ENCODE results near the gene OSBP.

Gene OSBP

DNA sequence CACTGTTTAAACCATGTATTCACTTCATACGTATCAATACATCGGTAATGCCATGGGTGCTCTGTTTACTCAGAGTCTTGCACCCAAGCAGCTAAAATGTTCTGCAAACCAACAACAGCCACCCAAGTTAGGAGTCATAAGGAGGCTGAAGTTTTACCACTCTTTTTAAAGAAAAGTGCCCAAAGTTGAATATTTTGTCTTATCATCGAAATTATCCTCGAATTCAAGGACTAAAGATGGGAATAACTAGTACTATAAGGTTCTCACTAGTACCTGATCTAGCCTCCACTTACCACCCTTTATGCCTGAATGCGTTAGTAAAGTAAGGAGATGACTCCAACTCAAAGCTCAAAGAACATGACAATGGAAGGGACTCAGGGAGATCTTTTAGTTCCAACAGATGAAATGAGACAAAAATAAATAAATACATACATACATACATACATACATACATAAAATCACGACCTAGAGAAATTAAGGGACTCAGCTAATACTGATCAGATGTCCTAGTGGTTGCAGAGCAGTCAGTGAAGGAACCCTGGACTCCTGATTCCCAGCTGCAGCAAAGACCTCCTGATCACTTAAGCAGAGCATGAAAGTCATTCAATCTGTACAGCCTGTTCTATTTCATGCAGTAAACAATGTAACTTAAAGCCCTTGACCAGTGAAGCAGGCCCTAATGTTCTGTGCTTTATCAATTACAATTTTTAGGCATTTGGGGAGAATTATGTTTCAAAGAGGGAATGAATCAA is 7.7 kb downstream of the OSBP start:
- DNase-seq (ENCODE audit: low read depth), result no peak

DNA sequence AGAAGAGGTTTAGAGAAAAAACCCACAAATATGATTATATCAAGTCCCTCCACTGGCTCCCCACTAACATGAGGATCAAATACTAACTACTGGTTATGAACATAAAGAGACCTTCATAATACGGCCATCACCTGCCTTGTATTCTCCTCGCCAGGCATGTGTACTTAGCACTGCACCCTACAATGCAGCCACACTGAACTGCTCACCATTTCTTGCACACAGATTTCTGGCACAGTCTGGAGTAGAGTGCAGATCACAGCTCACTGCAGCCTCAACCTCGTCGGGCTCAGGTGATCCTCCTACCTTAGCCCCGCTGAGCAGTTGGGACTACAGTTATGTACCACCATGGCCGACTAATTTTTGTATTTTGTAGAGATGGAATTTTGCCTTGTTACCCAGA is 13.1 kb downstream of the OSBP start:
- no peak for DNase-seq (ENCODE audit: low read depth)

DNA sequence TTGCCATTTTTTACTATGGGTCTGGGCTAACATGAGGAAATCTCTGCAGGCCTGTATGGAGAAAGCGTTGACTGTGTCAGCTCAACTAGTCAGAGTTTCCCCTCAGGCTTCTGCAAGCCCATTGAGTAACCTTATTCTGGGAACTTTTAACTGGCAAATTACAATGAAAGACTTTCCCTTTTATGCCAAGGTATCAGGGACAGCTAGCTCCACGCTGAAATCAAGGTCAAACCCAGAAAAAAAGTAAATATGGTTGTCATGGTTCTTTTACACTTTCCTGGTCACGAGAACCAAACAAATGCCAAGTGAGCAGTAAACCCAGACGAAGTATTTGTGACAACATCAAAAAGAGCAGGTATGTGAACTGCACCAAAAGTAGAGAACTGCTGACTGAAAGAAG is 13.8 kb downstream of the OSBP start:
- no peak for DNase-seq (ENCODE audit: low read depth)

DNA sequence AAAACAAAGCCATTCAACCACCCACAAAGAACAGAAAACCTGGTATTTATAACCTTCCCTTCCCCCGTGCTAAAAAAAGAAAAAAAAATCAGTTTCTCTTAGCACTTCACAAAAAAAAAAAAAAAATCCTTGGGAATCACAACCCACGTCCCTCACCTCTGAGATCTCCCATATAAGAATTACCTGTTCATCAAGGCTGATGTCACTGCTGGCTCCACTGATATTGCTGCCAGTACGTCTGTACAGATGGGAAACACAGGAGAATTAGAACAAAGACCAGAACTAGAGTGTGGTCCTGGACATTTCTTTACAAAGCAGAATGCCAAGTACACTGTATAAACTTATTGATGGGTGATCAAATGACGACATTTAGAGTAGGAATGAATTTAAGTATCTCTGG is 14.9 kb downstream of the OSBP start:
- DNase-seq (ENCODE audit: low read depth), result no peak

DNA sequence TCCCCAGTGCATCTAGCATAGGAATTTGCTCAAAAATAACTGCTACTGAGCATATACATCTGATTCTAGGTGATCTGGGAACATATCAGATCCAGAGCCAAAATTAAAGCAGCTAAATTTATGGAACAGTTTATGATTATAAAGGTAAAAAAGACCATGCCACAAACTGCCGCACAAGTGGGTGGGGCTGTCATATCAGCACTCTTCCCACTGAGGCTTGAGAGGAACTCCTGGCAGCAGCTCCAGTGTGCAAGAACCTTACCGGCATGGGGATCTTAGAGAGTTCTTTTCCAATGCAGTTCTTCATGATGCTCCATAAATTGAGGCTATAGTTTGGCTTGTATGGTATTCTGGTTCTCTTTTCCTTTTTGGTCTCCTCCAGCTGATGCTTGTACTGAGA is 15.3 kb downstream of the OSBP start:
- DNase-seq (ENCODE audit: low read depth), result no peak

DNA sequence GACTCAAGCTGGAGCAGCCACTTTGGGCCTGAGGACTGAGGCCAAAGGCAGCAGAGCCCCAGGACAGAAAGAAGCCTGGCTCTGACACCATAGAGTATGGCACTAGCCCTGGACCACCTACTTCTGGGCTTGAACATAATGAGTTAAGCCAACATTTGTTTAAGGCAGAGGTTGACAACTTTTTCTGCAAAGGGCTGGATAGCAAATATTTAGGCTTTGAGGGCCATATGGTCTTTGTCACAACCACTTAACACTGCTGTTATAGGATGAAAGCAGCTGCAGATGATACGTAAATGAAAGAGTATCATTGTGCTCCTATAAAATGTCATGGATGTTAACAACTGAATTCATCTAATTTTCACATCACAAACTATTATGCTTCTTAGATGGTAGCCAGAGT is 16.6 kb downstream of the OSBP start:
- no peak for DNase-seq (ENCODE audit: low read depth)

DNA sequence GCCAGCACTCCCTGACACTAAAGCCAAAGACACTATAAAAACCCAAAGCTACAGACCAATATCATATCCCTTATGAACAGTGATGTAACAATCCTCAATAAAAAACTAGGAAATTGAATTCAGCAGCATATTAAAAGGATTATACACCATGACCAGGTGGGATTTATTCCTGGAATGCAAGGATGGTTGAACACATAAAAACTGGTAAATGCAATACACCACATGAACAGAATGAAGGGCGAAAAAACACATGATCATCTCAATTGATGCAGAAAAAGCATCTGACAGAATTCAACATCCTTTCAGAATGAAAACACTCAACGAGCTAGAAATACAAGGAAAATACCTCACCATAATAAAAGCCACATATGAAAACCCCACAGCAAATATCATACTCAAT is 31.3 kb downstream of the OSBP start:
- no peak for DNase-seq (ENCODE audit: low read depth)

DNA sequence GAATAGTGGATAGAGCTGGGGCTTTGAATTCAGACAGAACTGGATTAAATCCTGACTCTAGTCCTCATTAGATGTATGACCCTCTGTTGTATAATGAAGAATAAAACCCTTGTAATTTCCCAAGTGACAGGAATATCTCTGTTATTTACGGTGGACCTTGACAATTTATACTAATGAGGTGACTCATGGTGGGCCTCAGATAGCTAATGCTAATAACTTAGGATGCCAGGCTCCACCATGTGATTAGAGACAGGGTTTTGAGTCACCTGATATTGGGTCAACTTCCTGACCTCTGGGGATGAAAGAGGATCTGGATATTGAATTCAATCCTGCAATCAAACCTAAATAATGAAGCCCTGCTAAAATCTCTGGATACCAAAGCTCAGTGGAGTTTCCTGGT is 33.6 kb downstream of the OSBP start:
- DNase-seq (ENCODE audit: low read depth), result no peak

DNA sequence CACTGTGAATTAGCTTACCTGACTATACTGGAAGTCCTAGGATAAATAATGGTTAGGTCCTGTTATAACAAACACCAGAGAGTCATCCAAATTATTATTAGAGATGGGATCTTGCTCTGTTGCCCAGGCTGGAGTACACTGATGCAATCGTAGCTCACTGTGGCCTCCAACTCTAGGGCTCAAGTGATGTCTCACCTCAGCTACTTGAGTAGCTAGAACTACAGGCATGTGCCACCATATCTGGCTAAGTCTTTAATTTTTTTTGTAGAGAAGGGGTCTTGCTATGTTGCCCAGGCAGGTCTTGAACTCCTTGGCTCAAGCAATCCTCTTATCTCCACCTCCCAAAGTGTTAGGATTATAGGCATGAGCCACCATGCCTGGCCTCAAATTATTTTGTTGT is 37.2 kb downstream of the OSBP start:
- no peak for DNase-seq (ENCODE audit: low read depth)

DNA sequence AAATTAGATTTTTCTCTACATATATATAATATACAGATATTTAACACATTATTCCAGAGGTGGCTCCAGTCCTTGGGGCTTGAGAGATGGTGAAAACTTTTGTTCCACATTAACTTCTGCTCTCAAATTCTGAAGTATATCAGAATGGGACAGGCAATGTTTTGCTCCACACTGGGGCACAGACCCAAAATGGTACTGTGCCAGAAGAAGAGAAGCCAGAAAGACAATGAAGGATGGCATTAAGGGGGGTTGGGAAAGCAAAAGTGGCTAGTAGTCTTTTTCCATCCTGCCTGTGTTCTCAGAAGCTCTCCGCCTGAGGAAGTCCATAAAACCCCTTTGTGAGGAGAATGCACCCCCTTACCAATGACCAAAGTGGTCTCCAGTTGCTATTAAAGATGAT is 40.1 kb downstream of the OSBP start:
- DNase-seq (ENCODE audit: low read depth), result no peak

DNA sequence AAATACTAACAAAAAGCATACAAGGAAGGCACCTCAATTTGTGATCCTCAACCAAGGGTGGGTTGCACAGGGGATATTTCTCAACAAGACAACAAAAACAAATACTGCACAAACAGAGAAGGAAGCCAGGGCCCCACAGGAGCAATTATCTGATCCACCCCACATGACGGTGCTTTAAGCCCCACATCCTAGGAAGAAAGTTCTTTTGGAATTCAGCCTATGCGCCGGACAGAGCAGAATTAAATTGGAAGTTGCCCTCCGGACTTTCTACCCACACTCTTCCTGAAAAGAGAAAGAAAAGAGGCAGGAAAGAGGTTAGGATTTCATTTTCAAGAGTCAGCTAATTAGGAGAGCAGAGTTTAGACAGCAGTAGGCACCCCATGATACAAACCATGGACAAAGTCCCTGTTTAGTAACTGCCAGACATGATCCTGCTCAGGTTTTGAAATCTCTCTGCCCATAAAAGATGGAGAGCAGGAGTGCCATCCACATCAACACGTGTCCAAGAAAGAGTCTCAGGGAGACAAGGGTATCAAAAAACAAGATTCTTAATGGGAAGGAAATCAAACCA is 40.6 kb downstream of the OSBP start:
- no peak for DNase-seq (ENCODE audit: low read depth)

DNA sequence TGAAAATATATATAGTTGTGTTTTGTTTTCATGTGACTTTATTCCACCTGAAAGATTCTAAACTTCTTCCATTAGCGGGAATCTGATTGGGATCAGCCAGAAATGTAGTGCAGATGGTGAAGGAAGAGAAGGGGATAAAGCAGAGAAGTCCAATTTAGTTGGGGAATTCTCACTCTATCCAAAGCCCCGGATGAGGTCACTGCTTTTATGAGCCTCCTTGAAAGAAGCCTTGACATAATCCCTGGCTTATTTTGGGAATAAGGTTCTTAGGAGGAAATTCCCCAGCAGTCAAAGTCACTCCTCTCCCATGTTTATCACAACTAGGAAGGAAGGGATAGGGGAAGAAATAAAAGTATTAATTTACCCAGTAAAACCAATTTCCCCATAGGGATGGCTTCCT is 41.1 kb downstream of the OSBP start:
- no peak for DNase-seq (ENCODE audit: low read depth)

DNA sequence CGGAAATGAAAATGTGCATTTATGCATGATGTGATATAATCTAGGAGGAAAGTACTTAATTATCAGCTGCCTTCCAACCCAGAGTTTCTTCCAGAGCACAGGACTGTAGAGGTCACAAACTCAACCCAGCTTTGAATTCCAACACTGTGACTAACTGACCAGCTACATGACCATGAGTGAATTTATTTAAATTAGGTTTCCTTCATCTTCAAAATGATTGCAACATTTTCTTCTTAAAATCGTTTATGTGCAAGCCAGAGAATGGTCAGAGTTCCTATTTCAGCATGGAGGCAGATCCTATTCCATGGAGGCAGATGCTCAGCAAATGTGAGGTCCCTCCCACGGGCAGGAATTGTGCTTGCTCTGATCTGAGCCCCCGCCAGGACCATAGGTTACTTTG is 42.4 kb downstream of the OSBP start:
- no peak for DNase-seq (ENCODE audit: low read depth)

DNA sequence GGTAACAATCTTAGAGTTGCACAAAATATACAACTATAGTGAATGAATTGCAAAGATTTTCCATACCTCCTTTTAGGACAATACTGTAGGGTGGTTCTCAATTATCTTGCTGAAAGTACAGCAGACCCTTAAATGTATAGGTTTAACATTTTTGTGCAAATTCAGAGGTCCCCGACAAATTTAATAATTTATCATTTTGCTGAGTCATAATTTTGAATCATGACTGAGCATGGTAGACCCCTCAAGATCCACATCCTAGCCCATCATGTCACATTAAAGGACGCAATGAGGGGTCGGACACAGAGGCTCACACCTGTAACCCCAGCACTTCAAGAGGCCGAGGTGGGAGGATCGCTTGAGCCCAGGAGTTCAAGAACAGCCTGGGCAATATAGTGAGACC is 43.5 kb downstream of the OSBP start:
- no peak for DNase-seq (ENCODE audit: low read depth)

DNA sequence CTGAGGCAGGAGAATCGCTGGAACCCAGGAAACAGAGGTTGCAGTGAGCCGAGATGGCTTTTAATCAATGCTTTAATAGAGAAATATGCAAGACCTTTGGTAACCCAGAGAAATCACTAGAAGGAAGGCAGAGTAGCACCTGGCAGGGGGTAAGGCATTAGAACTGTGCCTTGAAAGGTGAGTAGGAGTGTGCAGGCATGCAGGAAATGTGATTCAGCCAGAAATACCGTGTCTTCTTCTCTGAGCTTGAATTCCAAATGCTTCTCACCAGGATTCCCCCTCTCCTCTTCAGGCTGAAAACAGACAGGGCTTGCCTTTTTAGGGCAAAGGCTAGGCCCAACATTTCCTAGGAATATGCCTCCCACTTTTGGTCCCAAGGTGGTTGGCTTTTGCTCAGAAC is 53.3 kb downstream of the OSBP start:
- DNase-seq (ENCODE audit: low read depth), result no peak

DNA sequence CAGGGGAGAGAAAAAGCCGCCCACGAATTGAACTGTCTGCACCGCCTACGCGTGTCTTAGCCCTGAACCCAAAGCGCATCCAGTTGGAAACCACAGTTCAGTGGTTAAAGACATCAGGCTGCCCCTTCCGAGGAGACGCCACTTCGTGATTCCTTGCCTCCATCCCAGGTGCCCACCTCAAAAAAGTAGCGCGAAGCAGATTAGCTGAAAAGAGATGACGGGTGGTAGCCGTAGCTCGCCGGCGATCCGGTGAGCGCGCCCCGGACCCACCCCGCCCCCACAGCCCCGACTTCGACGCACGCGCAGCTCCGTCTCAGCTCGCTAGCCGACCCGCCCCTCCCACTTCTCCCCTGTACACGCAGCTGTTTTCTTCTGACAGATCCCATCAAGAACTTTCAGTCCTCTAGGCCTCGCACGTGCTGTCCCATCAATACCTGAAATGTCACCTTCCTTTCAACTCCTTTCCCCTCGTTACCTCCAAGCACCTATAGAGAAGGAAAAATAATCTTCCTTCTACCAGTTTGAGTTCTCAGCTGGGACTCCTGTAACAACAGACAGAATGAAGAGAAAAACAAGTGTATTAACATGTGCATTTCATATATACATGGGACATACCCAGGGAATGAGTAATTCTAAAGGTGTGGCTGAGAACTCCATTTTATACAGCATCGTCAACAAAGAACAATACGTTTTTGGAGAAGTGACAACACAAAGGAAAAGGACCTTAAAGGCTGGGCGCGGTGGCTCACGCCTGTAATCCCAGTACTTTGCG is 54.7 kb downstream of the OSBP start:
- peak; percentile 68 for DNase-seq (ENCODE audit: low read depth)

DNA sequence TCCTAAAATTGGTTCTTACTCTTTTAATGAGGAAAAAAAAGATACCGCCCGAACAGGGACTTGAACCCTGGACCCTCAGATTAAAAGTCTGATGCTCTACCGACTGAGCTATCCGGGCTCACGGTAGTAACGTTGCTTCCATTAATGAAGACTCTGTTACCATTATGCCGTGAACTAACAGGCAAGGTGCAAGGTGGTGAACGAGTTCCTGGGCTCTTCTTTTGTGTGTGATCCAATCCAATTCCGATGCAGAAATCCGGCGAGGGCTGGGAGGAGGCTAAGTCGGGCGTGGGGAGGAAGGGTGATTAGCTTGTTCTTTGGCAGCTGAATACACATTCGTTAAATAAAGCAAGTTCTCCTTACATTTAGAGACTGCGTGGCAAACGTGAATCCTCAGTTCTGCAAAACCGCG is 55.3 kb downstream of the OSBP start:
- peak; percentile 55 for DNase-seq (ENCODE audit: low read depth)

DNA sequence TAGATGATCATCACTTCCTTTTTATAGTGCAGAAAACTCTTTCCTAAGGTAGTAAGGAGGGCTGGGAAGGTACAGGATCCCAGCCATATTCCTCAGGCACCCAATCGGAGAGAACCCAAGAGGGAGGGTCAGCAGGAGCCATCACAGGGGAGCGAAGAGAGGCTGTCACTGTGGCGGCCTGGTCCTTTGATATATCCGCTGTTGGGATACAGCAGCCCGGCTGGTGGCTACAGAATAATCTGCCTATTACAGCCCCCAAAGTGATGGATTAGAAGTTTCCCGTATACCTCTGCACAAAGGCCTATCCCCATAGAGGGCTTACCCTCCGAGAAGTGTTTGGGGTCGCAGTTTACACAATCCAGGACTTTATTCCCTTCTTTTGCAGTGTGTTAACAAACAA is 55.7 kb downstream of the OSBP start:
- DNase-seq (ENCODE audit: low read depth), result no peak

DNA sequence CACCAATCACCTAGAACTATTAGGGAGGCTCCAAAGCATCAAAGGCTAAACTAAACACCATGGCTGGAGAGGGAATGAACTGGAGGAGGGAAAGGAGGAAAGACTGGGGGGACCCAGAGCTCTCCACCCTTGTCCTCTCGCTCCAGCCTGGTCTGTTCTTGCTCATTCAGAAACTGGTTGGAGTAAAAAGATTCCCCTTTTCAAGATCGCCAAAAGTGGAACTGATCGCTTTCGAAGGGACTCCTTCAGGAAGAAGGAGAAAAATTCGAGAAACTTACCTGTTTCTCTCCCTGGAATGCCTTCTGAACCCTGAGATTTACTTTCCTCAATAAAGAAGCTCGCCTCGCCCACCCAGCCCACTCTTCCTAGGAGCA is 57.3 kb downstream of the OSBP start:
- no peak for DNase-seq (ENCODE audit: low read depth)

DNA sequence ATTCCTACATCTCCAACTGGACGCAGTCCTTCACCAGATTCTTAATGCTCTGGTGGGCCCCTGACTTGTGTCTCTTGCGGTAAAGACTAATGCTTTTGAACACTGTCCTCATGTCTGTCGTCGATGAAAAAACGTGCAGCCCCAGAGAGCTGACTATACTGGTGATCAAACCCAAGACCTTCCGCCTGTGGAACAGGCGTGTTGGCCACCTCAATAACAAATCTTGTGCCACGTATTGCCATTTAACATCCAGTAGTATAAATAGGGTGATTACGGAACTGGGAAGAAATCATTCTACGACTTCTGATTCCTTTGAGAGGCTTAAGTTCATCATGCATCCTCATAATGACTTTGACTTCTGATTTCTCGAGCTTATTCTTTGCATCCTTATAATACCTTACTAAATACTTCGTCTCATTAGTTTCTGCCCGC is 58.6 kb downstream of the OSBP start:
- DNase-seq (ENCODE audit: low read depth), result no peak

DNA sequence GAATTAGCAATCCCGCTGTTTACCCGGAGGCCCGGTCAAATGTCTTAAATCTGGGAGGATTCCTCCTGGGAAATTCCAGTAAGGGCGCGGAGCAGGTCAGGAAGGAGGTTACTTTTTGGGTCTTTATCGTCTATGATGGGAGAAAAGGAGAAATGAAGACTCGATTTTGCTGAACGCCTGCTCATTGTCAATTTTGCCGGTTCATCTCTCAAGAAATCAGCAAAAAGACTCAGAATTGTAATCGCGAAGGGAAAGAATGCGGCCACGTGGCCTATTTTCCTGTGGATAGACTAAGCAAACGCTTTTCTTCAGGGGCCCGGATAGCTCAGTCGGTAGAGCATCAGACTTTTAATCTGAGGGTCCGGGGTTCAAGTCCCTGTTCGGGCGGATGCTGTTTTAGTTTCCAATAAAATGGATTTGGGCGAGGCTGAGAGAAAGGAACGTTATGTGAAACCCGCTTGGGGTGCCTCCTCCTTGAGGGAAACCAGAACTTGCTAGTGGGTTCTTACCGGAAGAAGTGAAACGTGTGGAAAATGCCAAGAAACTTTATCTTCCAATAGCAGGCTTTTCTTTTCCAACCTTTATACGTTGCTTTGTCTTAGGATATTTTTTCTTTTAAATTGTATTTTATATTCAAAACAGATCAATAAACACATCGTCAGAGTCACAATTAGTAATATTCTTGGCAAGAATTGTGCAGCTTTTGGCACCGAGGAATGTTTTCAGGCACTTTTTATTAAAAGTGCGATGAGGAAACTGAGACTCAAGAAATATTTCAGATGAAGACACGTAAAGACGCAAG is 59.3 kb downstream of the OSBP start:
- peak; percentile 72 for DNase-seq (ENCODE audit: low read depth)

DNA sequence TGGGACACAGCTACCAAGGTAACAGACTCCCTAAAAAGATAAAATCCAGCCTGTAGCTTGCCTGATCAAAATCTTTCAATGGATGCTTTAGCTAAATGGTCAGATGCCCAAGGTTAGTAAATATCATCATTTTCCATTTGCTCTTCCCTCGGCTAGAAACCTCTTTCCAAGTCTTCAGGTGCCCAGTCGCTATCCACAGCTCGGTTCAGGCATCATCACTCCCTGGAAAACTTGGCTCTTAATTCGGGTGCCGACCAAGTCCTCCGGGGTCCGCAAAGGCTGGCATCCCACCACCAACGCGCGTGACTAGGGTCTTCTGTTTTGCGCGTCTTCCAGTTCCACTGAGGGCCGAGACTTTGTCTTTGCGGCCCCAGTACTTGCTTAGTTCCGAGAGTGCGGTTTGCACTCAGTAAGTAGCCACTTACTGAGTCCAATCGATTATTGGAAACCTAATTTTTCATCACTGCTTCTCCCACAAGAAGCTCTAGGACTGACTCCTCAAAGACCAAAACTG is 59.9 kb downstream of the OSBP start:
- DNase-seq (ENCODE audit: low read depth), result no peak

Data from stimulated activated CD8-positive, alpha-beta memory T cell treated with anti-CD3 and anti-CD28 coated beads, Interleukin-7, amount 100 ng/mL, for 24 hours (primary cell).